IMR-90 (cell line): Measurements from ENCODE around the gene APOL3. TPM values are rescaled to one million over a fixed set of nuclear protein-coding genes. Genes with fewer than 3 reads are reported as not detected.

Experiments used
- ATAC-seq: fragments of 200-7000 bp; cut with Tn5 transposase; 2 replicates; pipeline ENCODE4 v1.9.1; 2020; ENCODE audit warnings: low read depth, mild to moderate bottlenecking, moderate library complexity
- BruUV-seq: library from RNA; stranded (reverse); fragments of 400-500 nt; replicated peaks from 2 replicates; lab custom pipeline; 2021; lab: Mats Ljungman, UMichigan
- CTCF ChIA-PET: fragments of 300-600 bp; formaldehyde crosslinking; extraction: SDS; loops from one replicate; lab custom pipeline; 2021; ENCODE audit warnings: antibody characterized with exemption; lab: Yijun Ruan, JAX
- POLR2A ChIA-PET: fragments of 300-600 bp; sonication (Branson Sonifier 250); formaldehyde crosslinking; loops from one replicate; lab custom pipeline; 2022; ENCODE audit warnings: antibody characterized with exemption; ENCODE audit not compliant: unreplicated experiment; lab: Charles Lee
- DNase-seq: peaks from one replicate; pipeline ENCODE4 v3.0.0; 2013
- H2AFZ ChIP-seq: replicated peaks from 2 replicates; pipeline ENCODE3; 2013; ENCODE audit warnings: low read length, mild to moderate bottlenecking; ENCODE audit not compliant: poor library complexity
- H2AK5ac ChIP-seq: 2 replicates; pipeline ENCODE4 v1.6.1; 2013; ENCODE audit warnings: low read depth, low read length, inconsistent platforms
- H2AK9ac ChIP-seq: replicated peaks from 2 replicates; pipeline ENCODE3; 2013; ENCODE audit warnings: mild to moderate bottlenecking, low read depth, low read length, moderate library complexity; ENCODE audit not compliant: poor library complexity
- H2BK120ac ChIP-seq: 2 replicates; pipeline ENCODE4 v1.6.1; 2013; ENCODE audit warnings: low read depth, low read length, inconsistent platforms
- H2BK15ac ChIP-seq: 3 replicates; pipeline ENCODE4 v1.6.1; 2013; ENCODE audit warnings: low read depth, low read length, inconsistent platforms
- H2BK20ac ChIP-seq: 2 replicates; pipeline ENCODE4 v1.6.1; 2013; ENCODE audit warnings: low read depth, mild to moderate bottlenecking, inconsistent platforms, low read length, moderate library complexity
- H2BK5ac ChIP-seq: 2 replicates; pipeline ENCODE4 v1.6.1; 2013; ENCODE audit warnings: mild to moderate bottlenecking, low read depth, low read length, inconsistent platforms; ENCODE audit not compliant: poor library complexity, severe bottlenecking
- H3K14ac ChIP-seq: replicated peaks from 2 replicates; pipeline ENCODE4 v1.6.1; 2013; ENCODE audit warnings: low read depth, low read length, inconsistent platforms
- H3K18ac ChIP-seq: 2 replicates; pipeline ENCODE4 v1.6.1; 2013; ENCODE audit warnings: low read depth, low read length, control low read depth
- H3K23ac ChIP-seq: 2 replicates; pipeline ENCODE4 v1.6.1; 2013; ENCODE audit warnings: low read depth, low read length, inconsistent platforms
- H3K27ac ChIP-seq: 2 replicates; pipeline ENCODE4 v1.5.1; 2013; ENCODE audit warnings: mild to moderate bottlenecking, control low read depth, low read length; ENCODE audit not compliant: insufficient read depth
- H3K27me3 ChIP-seq: 2 replicates; pipeline ENCODE4 v1.6.1; 2013; ENCODE audit warnings: low read length; ENCODE audit not compliant: control insufficient read depth, insufficient read depth
- H3K36me3 ChIP-seq: 2 replicates; pipeline ENCODE4 v1.6.1; 2013; ENCODE audit warnings: low read length, mixed read lengths; ENCODE audit not compliant: control insufficient read depth, insufficient read depth
- H3K4ac ChIP-seq: 2 replicates; pipeline ENCODE4 v1.6.1; 2013; ENCODE audit warnings: low read depth, low read length, inconsistent platforms
- H3K4me1 ChIP-seq: 2 replicates; pipeline ENCODE4 v1.6.1; 2013; ENCODE audit warnings: low read length, mixed read lengths; ENCODE audit not compliant: control insufficient read depth, insufficient read depth
- H3K4me2 ChIP-seq: 2 replicates; pipeline ENCODE4 v1.6.1; 2013; ENCODE audit warnings: low read depth, mild to moderate bottlenecking, control low read depth, low read length, moderate library complexity
- H3K4me3 ChIP-seq: 2 replicates; pipeline ENCODE4 v1.5.1; 2013; ENCODE audit warnings: low read depth, mild to moderate bottlenecking, control low read depth, low read length, moderate library complexity; ENCODE audit not compliant: insufficient read depth
- H3K56ac ChIP-seq: 2 replicates; pipeline ENCODE4 v1.6.1; 2013; ENCODE audit warnings: low read length, inconsistent platforms; ENCODE audit not compliant: insufficient read depth; ENCODE audit errors: extremely low read depth
- H3K79me1 ChIP-seq, 2 experiments: 2 replicates each; pipeline ENCODE4 v1.6.1; 2013; ENCODE audit warnings: low read length in 2 of 2, inconsistent platforms in 1 of 2, low read depth in 1 of 2
- H3K9ac ChIP-seq: 2 replicates; pipeline ENCODE4 v1.6.1; 2013; ENCODE audit warnings: low read depth, low read length, control low read depth
- H3K9me1 ChIP-seq: 2 replicates; pipeline ENCODE4 v1.6.1; 2013; ENCODE audit warnings: low read length, inconsistent platforms; ENCODE audit not compliant: insufficient read depth
- H3K9me3 ChIP-seq: 2 replicates; pipeline ENCODE4 v1.6.1; 2013; ENCODE audit warnings: low read length; ENCODE audit not compliant: control insufficient read depth, insufficient read depth
- H4K20me1 ChIP-seq: 2 replicates; pipeline ENCODE4 v1.6.1; 2013; ENCODE audit warnings: low read length, inconsistent platforms; ENCODE audit not compliant: insufficient read depth
- H4K5ac ChIP-seq: 2 replicates; pipeline ENCODE4 v1.6.1; 2013; ENCODE audit warnings: mild to moderate bottlenecking, low read depth, low read length, control low read depth
- H4K8ac ChIP-seq, 2 experiments: 2 replicates each; pipeline ENCODE4 v1.6.1; 2013; ENCODE audit warnings: low read depth in 2 of 2, low read length in 2 of 2, control low read depth in 1 of 2, inconsistent platforms in 1 of 2
- H4K91ac ChIP-seq: 2 replicates; pipeline ENCODE4 v1.6.1; 2013; ENCODE audit warnings: low read depth, low read length, inconsistent platforms; ENCODE audit not compliant: insufficient read depth
- CEBPB ChIP-seq: IDR thresholded peaks from 2 replicates; pipeline ENCODE4 v1.6.1; 2012; ENCODE audit warnings: low read depth, low read length, improper control_type of control experiment
- MAFK ChIP-seq: IDR thresholded peaks from 2 replicates; pipeline ENCODE4 v1.6.1; 2012; ENCODE audit warnings: low read depth, low read length, improper control_type of control experiment
- MAZ ChIP-seq: IDR thresholded peaks from 2 replicates; pipeline ENCODE4 v1.6.1; 2012; ENCODE audit warnings: low read depth, mild to moderate bottlenecking, low read length, improper control_type of control experiment, moderate library complexity, borderline replicate concordance
- MXI1 ChIP-seq: IDR thresholded peaks from 2 replicates; pipeline ENCODE4 v1.6.1; 2012; ENCODE audit warnings: low read depth, mild to moderate bottlenecking, low read length, moderate library complexity, borderline replicate concordance
- POLR2A ChIP-seq: IDR thresholded peaks from 2 replicates; pipeline ENCODE4 v1.6.1; 2012; ENCODE audit warnings: mild to moderate bottlenecking, low read depth, low read length
- WGBS, 2 experiments: methylation state at CpG; one replicate each; pipeline versions ENCODE4 v1.1.5 to v1.1.7; 2013; ENCODE audit warnings: missing lambda C conversion rate in 2 of 2; ENCODE audit not compliant: insufficient read length in 1 of 2; ENCODE audit errors: extremely low coverage in 2 of 2; 5-methylcytosine and 5-hydroxymethylcytosine counted together
- dilution Hi-C: fragments of 300-500 bp; cut with HindIII; formaldehyde crosslinking; loops from one replicate; pipeline ENCODE4 v1.14.3; 2018; ENCODE audit warnings: low sequenced_read_pairs; ENCODE audit not compliant: unreplicated experiment
- in situ Hi-C: fragments of 300-500 bp; cut with MboI; formaldehyde crosslinking; loops from 3 replicates; pipeline ENCODE4 v1.14.3; 2019; ENCODE audit warnings: low sequenced_read_pairs, inconsistent platforms, mixed read lengths
- intact Hi-C: fragments of 100-400 bp; cut with micrococcal nuclease; formaldehyde crosslinking; loops from 2 replicates; pipeline ENCODE4 v1.10.0; 2022
- polyA plus RNA-seq, 3 experiments: library from polyadenylated mRNA; depleted of rRNA; stranded (reverse); fragments of >200 nt; gene quantifications; 2 replicates each; pipeline ENCODE4 v1.2.3, GENCODE V29; 2012; ENCODE audit warnings: low replicate concordance in 1 of 3
- total RNA-seq: library from RNA; depleted of rRNA; stranded (reverse); fragments of >200 nt; gene quantifications from 2 replicates; pipeline ENCODE4 v1.2.3, GENCODE V29; 2012
- TF ChIP-seq, protein P1 (sequence below): fragments of 150-350 bp; IDR thresholded peaks from 2 replicates; pipeline ENCODE4 v1.6.1; 2017; ENCODE audit warnings: mild to moderate bottlenecking, antibody characterized with exemption, low read length, low read depth
- TF ChIP-seq, protein P2 (sequence below): conservative IDR thresholded peaks from 2 replicates; pipeline ENCODE4 v1.5.1; 2012; ENCODE audit warnings: mild to moderate bottlenecking, low read depth, low read length, improper control_type of control experiment

The APOL3 gene
- total and polyA plus RNA-seq, 2 of the 4 experiments (the other 2 are of a cell fraction) = 1.4 to 2.3 TPM

DNA sequence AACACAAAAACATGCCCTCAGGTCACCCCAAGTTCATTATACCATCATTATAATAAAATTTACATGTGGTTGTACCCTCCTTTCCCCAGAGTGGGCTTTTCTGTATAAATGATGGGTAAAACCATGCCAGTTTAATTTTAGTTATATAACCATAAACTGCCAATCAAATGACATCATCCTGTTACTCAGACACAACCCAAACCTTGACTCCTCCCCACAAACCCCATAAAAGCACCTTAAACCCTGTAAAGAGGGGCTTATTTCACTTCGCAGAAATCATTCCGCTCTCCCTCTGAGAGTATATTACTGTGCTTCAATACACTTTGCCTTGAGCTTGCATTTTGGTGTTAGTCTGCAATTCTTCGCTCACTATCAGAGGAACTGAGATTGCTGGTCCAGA is 5.5 kb upstream of the APOL3 start:
- Histone ChIP-seq H4K8ac (no peak overlapping the region), H3K27me3 (peaks cover 45% of the 10 kb centered on the region), H2AFZ (no peak overlapping the region), H4K91ac (no peak overlapping the region), H2AK9ac (no peak overlapping the region), H3K4ac (no peak overlapping the region), H3K4me1 (no peaks in the 10 kb centered on the region), H3K9me1 (no peaks in the 10 kb centered on the region), H3K14ac (no peak overlapping the region), H2AK5ac (no peak overlapping the region), H2BK15ac (no peak overlapping the region), H3K23ac (no peak overlapping the region), H2BK5ac (no peak overlapping the region), H3K4me2 (no peak overlapping the region), H3K4me3 (no peak overlapping the region), H2BK20ac (no peak overlapping the region), H3K9ac (no peak overlapping the region), H3K36me3 (no peaks in the 10 kb centered on the region), H3K27ac (no peak overlapping the region), H4K20me1 (no peaks in the 10 kb centered on the region), H3K56ac (no peak overlapping the region), H2BK120ac (no peak overlapping the region), H4K5ac (no peak overlapping the region), H3K18ac (no peak overlapping the region), H3K79me1 (no peaks in the 10 kb centered on the region), H3K9me3 (no peaks in the 10 kb centered on the region)
- intact Hi-C loops = no loop called here
- TF ChIP-seq MXI1 (no peak), MAFK (no peak), MAZ (no peak), POLR2A (no peak), CEBPB (no peak)
- TF ChIP-seq, protein P1, sequence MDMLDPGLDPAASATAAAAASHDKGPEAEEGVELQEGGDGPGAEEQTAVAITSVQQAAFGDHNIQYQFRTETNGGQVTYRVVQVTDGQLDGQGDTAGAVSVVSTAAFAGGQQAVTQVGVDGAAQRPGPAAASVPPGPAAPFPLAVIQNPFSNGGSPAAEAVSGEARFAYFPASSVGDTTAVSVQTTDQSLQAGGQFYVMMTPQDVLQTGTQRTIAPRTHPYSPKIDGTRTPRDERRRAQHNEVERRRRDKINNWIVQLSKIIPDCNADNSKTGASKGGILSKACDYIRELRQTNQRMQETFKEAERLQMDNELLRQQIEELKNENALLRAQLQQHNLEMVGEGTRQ = no peak
- TF ChIP-seq, protein P2, sequence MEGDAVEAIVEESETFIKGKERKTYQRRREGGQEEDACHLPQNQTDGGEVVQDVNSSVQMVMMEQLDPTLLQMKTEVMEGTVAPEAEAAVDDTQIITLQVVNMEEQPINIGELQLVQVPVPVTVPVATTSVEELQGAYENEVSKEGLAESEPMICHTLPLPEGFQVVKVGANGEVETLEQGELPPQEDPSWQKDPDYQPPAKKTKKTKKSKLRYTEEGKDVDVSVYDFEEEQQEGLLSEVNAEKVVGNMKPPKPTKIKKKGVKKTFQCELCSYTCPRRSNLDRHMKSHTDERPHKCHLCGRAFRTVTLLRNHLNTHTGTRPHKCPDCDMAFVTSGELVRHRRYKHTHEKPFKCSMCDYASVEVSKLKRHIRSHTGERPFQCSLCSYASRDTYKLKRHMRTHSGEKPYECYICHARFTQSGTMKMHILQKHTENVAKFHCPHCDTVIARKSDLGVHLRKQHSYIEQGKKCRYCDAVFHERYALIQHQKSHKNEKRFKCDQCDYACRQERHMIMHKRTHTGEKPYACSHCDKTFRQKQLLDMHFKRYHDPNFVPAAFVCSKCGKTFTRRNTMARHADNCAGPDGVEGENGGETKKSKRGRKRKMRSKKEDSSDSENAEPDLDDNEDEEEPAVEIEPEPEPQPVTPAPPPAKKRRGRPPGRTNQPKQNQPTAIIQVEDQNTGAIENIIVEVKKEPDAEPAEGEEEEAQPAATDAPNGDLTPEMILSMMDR = no peak
- dilution Hi-C loops = no loop called here
- DNase-seq (no peak), ATAC-seq (no peak)
- in situ Hi-C loops = no loop called here
- no CpG with 5 or more reads among the region's 3 CpGs for WGBS, 2 experiments
- no TSS peak for BruUV-seq
- ChIA-PET POLR2A (no interaction called here), CTCF (no interaction called here)
